HepG2 (cell line): ENCODE results near the gene CALCB. TPM values are rescaled to one million over a fixed set of nuclear protein-coding genes. Genes with fewer than 3 reads are reported as not detected.

ENCODE experiments used
- ATAC-seq: fragments of 200-7000 bp; cut with Tn5 transposase; 3 replicates; pipeline ENCODE4 v1.9.1; 2020; ENCODE audit warnings: mild to moderate bottlenecking, moderate library complexity
- BruUV-seq: library from RNA; stranded (reverse); fragments of 400-500 nt; replicated peaks from 2 replicates; lab custom pipeline; 2021; lab: Mats Ljungman, UMichigan
- CTCF ChIA-PET: fragments of 300-600 bp; formaldehyde crosslinking; extraction: SDS; loops from one replicate; lab custom pipeline; 2021; ENCODE audit warnings: low total read pairs, inconsistent platforms, low intra/inter-chr PET ratio; lab: Yijun Ruan, JAX
- POLR2A ChIA-PET: fragments of 350-600 bp; sonication (Branson Sonifier 250); formaldehyde crosslinking; loops from one replicate; lab custom pipeline; 2020; ENCODE audit warnings: antibody characterized with exemption, inconsistent platforms; lab: Yijun Ruan, JAX
- DNase-seq: peaks from one replicate; pipeline ENCODE4 v3.0.0-alpha.2; 2015; ENCODE audit warnings: low spot score
- FAIRE-seq: peaks from 3 replicates; lab custom pipeline; 2011; peaks lifted over from hg19 to GRCh38; lab: Jason Lieb, UNC
- H2AFZ ChIP-seq: one replicate; pipeline ENCODE4 v1.6.1; 2011; ENCODE audit warnings: low read length, inconsistent platforms
- H3K27ac ChIP-seq: fragments of 300-600 bp; 3 replicates; pipeline ENCODE4 v1.8.0; 2011; ENCODE audit warnings: mixed run types, mild to moderate bottlenecking, mixed read lengths, low read length, inconsistent platforms; ENCODE audit not compliant: insufficient read depth; ENCODE audit errors: extremely low read length
- H3K27me3 ChIP-seq, 2 experiments: fragments of 200-600 bp in 1 of 2; 2 replicates in 1 of 2; 3 replicates in 1 of 2; pipeline versions ENCODE4 v1.6.0 to v1.8.0; 2011; ENCODE audit warnings: low read length in 2 of 2, mild to moderate bottlenecking in 2 of 2, moderate library complexity in 2 of 2, inconsistent platforms in 1 of 2; ENCODE audit not compliant: insufficient read depth in 2 of 2, control insufficient read depth in 1 of 2
- H3K36me3 ChIP-seq, 2 experiments: fragments of 200-600 bp in 1 of 2; replicated peaks in 1 of 2; 2 replicates in 1 of 2; 3 replicates in 1 of 2; pipeline versions ENCODE4 v1.5.1 to v1.8.0; 2011; ENCODE audit warnings: low read length in 2 of 2, inconsistent platforms in 1 of 2; ENCODE audit not compliant: insufficient read depth in 2 of 2, control insufficient read depth in 1 of 2
- H3K4me1 ChIP-seq: 2 replicates; pipeline ENCODE4 v1.5.1; 2012; ENCODE audit warnings: low read length, inconsistent platforms; ENCODE audit not compliant: insufficient read depth
- H3K4me2 ChIP-seq: 2 replicates; pipeline ENCODE4 v1.6.0; 2011; ENCODE audit warnings: low read depth, low read length, inconsistent platforms
- H3K4me3 ChIP-seq, 3 experiments: fragments of 200-600 bp in 1 of 3; sonication (generic), shearing (Covaris generic) in 1 of 3; replicated peaks in 1 of 3; 2 replicates each; pipeline ENCODE4 v1.5.1; 2011 to 2016; ENCODE audit warnings: low read length in 3 of 3, inconsistent platforms in 2 of 3, low read depth in 2 of 3, mild to moderate bottlenecking in 2 of 3, control low read depth in 1 of 3, mixed read lengths in 1 of 3; ENCODE audit not compliant: insufficient read depth in 1 of 3
- H3K79me2 ChIP-seq: one replicate; pipeline ENCODE4 v1.6.1; 2011; ENCODE audit warnings: low read length, inconsistent platforms; ENCODE audit not compliant: insufficient read depth
- H3K9ac ChIP-seq: 2 replicates; pipeline ENCODE4 v1.6.0; 2011; ENCODE audit warnings: mild to moderate bottlenecking, low read depth, low read length, inconsistent platforms; ENCODE audit not compliant: insufficient read depth
- H3K9me3 ChIP-seq: 2 replicates; pipeline ENCODE4 v1.5.1; 2012; ENCODE audit warnings: mild to moderate bottlenecking, low read length
- H4K20me1 ChIP-seq: 2 replicates; pipeline ENCODE4 v1.6.0; 2011; ENCODE audit warnings: inconsistent platforms, mild to moderate bottlenecking, low read length, moderate library complexity; ENCODE audit not compliant: insufficient read depth
- GRHL1 ChIP-seq: sonication (generic); formaldehyde crosslinking; conservative IDR thresholded peaks from 2 replicates; pipeline ENCODE4 v1.8.0; 2022; ENCODE audit warnings: missing genetic modification reagents
- HOXD1 ChIP-seq: sonication (generic); formaldehyde crosslinking; IDR thresholded peaks from 2 replicates; pipeline ENCODE4 v1.5.0; 2020; ENCODE audit warnings: missing genetic modification reagents
- KDM2A ChIP-seq: sonication (generic); formaldehyde crosslinking; IDR thresholded peaks from 2 replicates; pipeline ENCODE4 v1.4.0; 2020; ENCODE audit warnings: low read depth, missing genetic modification reagents, borderline replicate concordance
- PHF8 ChIP-seq: sonication (generic); formaldehyde crosslinking; IDR thresholded peaks from 2 replicates; pipeline ENCODE4 v1.5.0; 2020; ENCODE audit warnings: missing genetic modification reagents
- TBL1XR1 ChIP-seq: fragments of 150-350 bp; IDR thresholded peaks from 2 replicates; pipeline ENCODE4 v1.6.1; 2014; ENCODE audit warnings: borderline replicate concordance, low read length; ENCODE audit not compliant: partially characterized antibody
- YEATS2 ChIP-seq: sonication (generic); formaldehyde crosslinking; IDR thresholded peaks from 2 replicates; pipeline ENCODE4 v1.4.0; 2020; ENCODE audit warnings: missing genetic modification reagents, borderline replicate concordance
- ZC3H4 ChIP-seq: sonication (generic); formaldehyde crosslinking; IDR thresholded peaks from 2 replicates; pipeline ENCODE4 v1.4.0; 2020; ENCODE audit warnings: missing genetic modification reagents, borderline replicate concordance
- ZFY ChIP-seq: sonication (generic); formaldehyde crosslinking; IDR thresholded peaks from 2 replicates; pipeline ENCODE4 v1.4.0; 2020; ENCODE audit warnings: missing genetic modification reagents
- ZHX1 ChIP-seq: sonication (generic); formaldehyde crosslinking; IDR thresholded peaks from 2 replicates; pipeline ENCODE4 v1.8.1; 2022; ENCODE audit warnings: low read depth, mild to moderate bottlenecking, missing genetic modification reagents
- ZNF10 ChIP-seq: sonication (generic); formaldehyde crosslinking; IDR thresholded peaks from 2 replicates; pipeline ENCODE4 v1.4.0; 2020; ENCODE audit warnings: mild to moderate bottlenecking, low read depth, missing genetic modification reagents, borderline replicate concordance
- ZNF160 ChIP-seq: sonication (generic); formaldehyde crosslinking; IDR thresholded peaks from 2 replicates; pipeline ENCODE4 v1.8.0; 2022; ENCODE audit warnings: mild to moderate bottlenecking, inconsistent platforms, missing genetic modification reagents
- ZSCAN22 ChIP-seq: sonication (generic); formaldehyde crosslinking; IDR thresholded peaks from 2 replicates; pipeline ENCODE4 v1.4.0; 2020; ENCODE audit warnings: mild to moderate bottlenecking, missing genetic modification reagents
- WGBS: methylation state at CpG from one replicate; pipeline ENCODE4 v1.1.6; 2017; ENCODE audit warnings: low lambda C conversion rate; 5-methylcytosine and 5-hydroxymethylcytosine counted together
- in situ Hi-C: cut with HindIII; loops from 2 replicates; pipeline ENCODE4 v1.10.0; 2017; ENCODE audit warnings: low pct_unique_long_range_greater_than_20kb; ENCODE audit not compliant: extremely low pct_ligation_motif_present
- intact Hi-C: fragments of 100-400 bp; cut with micrococcal nuclease; formaldehyde crosslinking; loops from one replicate; pipeline ENCODE4 v1.10.0; 2022; ENCODE audit not compliant: unreplicated experiment
- polyA plus RNA-seq, 8 experiments: library from polyadenylated mRNA; depleted of rRNA in 3 of 8; stranded (reverse) in 7 of 8; unstranded in 1 of 8; fragments of >200 nt; fragmentation: Illumina TruSeq in 4 of 8; extraction: Trizol in 4 of 8; gene quantifications; 2 replicates each; pipeline versions ENCODE4 v1.2.1 to v1.2.3, GENCODE V29; 2011 to 2016; ENCODE audit warnings: low read depth in 4 of 8, missing spikeins in 1 of 8, mixed read lengths in 1 of 8; ENCODE audit not compliant: insufficient read depth in 1 of 8
- total RNA-seq, 5 experiments: library from RNA; depleted of rRNA; stranded (reverse); fragments of >200 nt; fragmentation: Illumina TruSeq; extraction: Trizol; gene quantifications; 2 replicates each; pipeline ENCODE4 v1.2.3, GENCODE V29; 2016; ENCODE audit warnings: low read depth in 1 of 5

Gene CALCB
- total and polyA plus RNA-seq, 2 of the 13 experiments (the other 11 are each of a cell fraction or from before 2014, with no cell fraction given), result not detected

GRCh38 chr11:15114501-15115475, 41.4 kb downstream of the CALCB start, which contains the start of gene INSC:
Gene INSC, plus strand, starts transcription at chr11:15114923. Its CDS starts 34,252 bp downstream, at chr11:15149175.
- TF ChIP-seq YEATS2, result no peak
- TF ChIP-seq, all 625 proteins: peak for 0
- no peak for DNase-seq
- Histone ChIP-seq H2AFZ (no peak within 1 kb of the TSS), H3K27ac (no peak within 1 kb of the TSS), H3K27me3 (no peaks in the 10 kb centered on the region; a peak in 1 of 5 replicates), H3K9ac (no peak within 1 kb of the TSS), H4K20me1 (no peaks in the 10 kb centered on the region), H3K4me1 (no peaks in the 10 kb centered on the region), H3K36me3 (no peaks in the 10 kb centered on the region), H3K9me3 (no peaks in the 10 kb centered on the region), H3K79me2 (no peaks in the 10 kb centered on the region), H3K4me3 (no peak within 1 kb of the TSS), H3K4me2 (no peak within 1 kb of the TSS)
- no TSS peak for BruUV-seq
- 45% methylated on average over 21 of the region's 50 CpGs for WGBS
- ATAC-seq, result no peak
- ChIA-PET CTCF (no interaction called here), POLR2A (no interaction called here)
- in situ Hi-C loops, result no loop called here
- FAIRE-seq, result no peak
- intact Hi-C loops, result no loop called here

- no peak for FAIRE-seq
- CTCF ChIA-PET, result no interaction called here
- Histone ChIP-seq H3K4me3 (no peak overlapping the region), H3K27ac (no peak overlapping the region), H4K20me1 (no peaks in the 10 kb centered on the region), H3K79me2 (no peaks in the 10 kb centered on the region), H3K36me3 (no peaks in the 10 kb centered on the region), H2AFZ (no peak overlapping the region), H3K9ac (no peak overlapping the region), H3K4me1 (no peaks in the 10 kb centered on the region), H3K9me3 (no peaks in the 10 kb centered on the region), H3K27me3 (no peaks in the 10 kb centered on the region; a peak in 1 of 5 replicates), H3K4me2 (no peak overlapping the region)
- POLR2A ChIA-PET, result no interaction called here
- intact Hi-C loops (no loop called here), in situ Hi-C loops (no loop called here)
- no TSS peak for BruUV-seq
- no peak for DNase-seq
- 59% methylated on average over 5 of the region's 5 CpGs for WGBS
- no peak for ATAC-seq
- TF ChIP-seq ZFY (CRISPR knock-in tag), result no peak
- TF ChIP-seq PHF8 (CRISPR knock-in tag), result no peak
- no peak for TF ChIP-seq GRHL1 (CRISPR knock-in tag)
- TF ChIP-seq HOXD1, result no peak
- no peak for TF ChIP-seq ZC3H4 (CRISPR knock-in tag)
- TF ChIP-seq ZNF10 (CRISPR knock-in tag), result no peak
- TF ChIP-seq ZNF160 (CRISPR knock-in tag), result no peak
- TF ChIP-seq ZSCAN22 (CRISPR knock-in tag), result no peak
- TF ChIP-seq KDM2A (CRISPR knock-in tag), result no peak
- TF ChIP-seq ZHX1, result no peak
- no peak for TF ChIP-seq TBL1XR1
Observed at GRCh38 chr11:15115686-15116085, 42.3 kb downstream of the CALCB start.
